Measurements from ENCODE around the gene CUX1. TPM values are rescaled to one million over a fixed set of nuclear protein-coding genes. Genes with fewer than 3 reads are reported as not detected.

The CUX1 gene
- total RNA-seq, 1 donor from 2014 or later, result 50.6 TPM

DNA sequence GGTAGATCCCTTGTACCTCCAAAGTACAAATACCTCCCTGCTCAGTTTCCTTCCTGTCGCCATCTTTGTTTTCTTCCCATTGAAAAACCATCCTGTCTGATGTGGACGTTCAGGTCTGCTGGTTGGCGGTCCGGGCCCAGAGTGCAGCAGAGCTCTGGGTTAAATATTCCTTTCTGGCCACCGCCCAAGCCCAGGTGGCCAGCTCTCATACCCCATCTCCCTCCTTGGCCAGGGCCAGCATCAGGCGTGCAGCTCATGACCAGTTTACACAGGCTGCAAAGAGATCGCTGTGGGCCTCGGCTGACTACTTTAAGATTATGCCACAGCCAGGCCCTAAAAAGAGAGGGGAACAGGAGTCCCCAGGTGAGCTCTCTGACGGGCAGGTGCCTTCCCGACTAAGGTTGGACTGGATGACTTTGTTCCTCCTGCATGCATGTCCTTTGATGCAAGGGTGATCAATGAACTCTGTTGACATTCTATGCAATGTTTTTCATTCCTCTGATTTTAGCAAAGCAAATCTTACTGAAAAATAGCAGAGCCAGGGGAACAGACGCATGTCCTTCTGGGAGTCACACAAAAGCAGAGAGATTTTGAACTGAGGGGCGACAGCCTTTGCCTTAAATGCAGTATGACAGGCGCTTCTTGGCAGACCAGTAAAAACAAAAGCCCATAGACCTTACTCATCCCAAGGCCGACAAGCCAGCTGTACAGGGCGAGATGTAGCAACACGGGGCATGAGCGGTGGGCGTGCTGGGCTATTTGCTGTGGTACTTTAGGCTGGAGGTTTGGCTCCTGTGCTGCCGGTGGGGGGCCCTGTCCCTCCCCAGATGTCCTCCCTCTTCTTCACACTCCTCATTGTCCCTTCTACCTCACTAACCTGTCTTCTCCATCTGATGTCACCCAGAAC lies 435.9 kb downstream of the CUX1 start:
- Histone ChIP-seq H3K9me3 (ENCODE audit: insufficient read depth, low read depth, low read length) (no peaks in the 10 kb centered on the region), H3K4me3 (ENCODE audit: insufficient read depth, low read depth, low read length) (no peak overlapping the region), H3K4me2 (ENCODE audit: low read length) (no peak overlapping the region), H3K27ac (ENCODE audit: low read depth, low read length) (no peak overlapping the region), H3K36me3 (ENCODE audit: insufficient read depth, low read length) (no peaks in the 10 kb centered on the region), H3K79me2 (ENCODE audit: insufficient read depth, low read length) (no peaks in the 10 kb centered on the region), H3K27me3 (ENCODE audit: insufficient read depth, low read length) (no peaks in the 10 kb centered on the region), H4K20me1 (ENCODE audit: insufficient read depth, low read length) (peaks cover 4% of the 10 kb centered on the region), H2AFZ (ENCODE audit: low read depth, low read length) (no peak overlapping the region), H3K4me1 (ENCODE audit: insufficient read depth, low read length) (no peaks in the 10 kb centered on the region), H3K9ac (ENCODE audit: low read length) (no peak overlapping the region)
- Mint-ChIP-seq H3K27ac (ENCODE audit: unreplicated experiment) (no peak overlapping the region), H3K27me3 (ENCODE audit: low read depth, unreplicated experiment) (no peaks in the 10 kb centered on the region), H3K4me3 (ENCODE audit: unreplicated experiment) (no peak overlapping the region), H3K36me3 (ENCODE audit: low read depth, unreplicated experiment) (peaks cover 11% of the 10 kb centered on the region), H3K4me1 (ENCODE audit: low read depth, unreplicated experiment) (no peaks in the 10 kb centered on the region), H3K9me3 (ENCODE audit: unreplicated experiment) (no peaks in the 10 kb centered on the region)
- FAIRE-seq (no peak), DNase-seq (ENCODE audit: low read depth) (no peak)
- TF ChIP-seq EZH2 (IDR thresholded peaks at IDR 0.05; ENCODE audit: insufficient read depth, low read length), result no peak
- no peak for TF ChIP-seq CTCF (IDR thresholded peaks at IDR 0.05; ENCODE audit: insufficient read depth, low read depth, low read length)

- Histone ChIP-seq H3K79me2 (ENCODE audit: insufficient read depth, low read length) (no peaks in the 10 kb centered on the region), H3K27ac (ENCODE audit: low read depth, low read length) (no peak overlapping the region), H3K9ac (ENCODE audit: low read length) (no peak overlapping the region), H3K9me3 (ENCODE audit: insufficient read depth, low read depth, low read length) (no peaks in the 10 kb centered on the region), H3K4me2 (ENCODE audit: low read length) (no peak overlapping the region), H4K20me1 (ENCODE audit: insufficient read depth, low read length) (peaks cover 4% of the 10 kb centered on the region), H3K27me3 (ENCODE audit: insufficient read depth, low read length) (no peaks in the 10 kb centered on the region), H3K4me3 (ENCODE audit: insufficient read depth, low read depth, low read length) (no peak overlapping the region), H3K4me1 (ENCODE audit: insufficient read depth, low read length) (no peaks in the 10 kb centered on the region), H3K36me3 (ENCODE audit: insufficient read depth, low read length) (no peaks in the 10 kb centered on the region), H2AFZ (ENCODE audit: low read depth, low read length) (no peak overlapping the region)
- H3K4me3 Mint-ChIP-seq (ENCODE audit: unreplicated experiment), result no peak overlapping the region
- no peaks in the 10 kb centered on the region for H3K9me3 Mint-ChIP-seq (ENCODE audit: unreplicated experiment)
- H3K4me1 Mint-ChIP-seq (ENCODE audit: low read depth, unreplicated experiment), result no peaks in the 10 kb centered on the region
- no peak for DNase-seq (ENCODE audit: low read depth)
- no peak for TF ChIP-seq CTCF (IDR thresholded peaks at IDR 0.05; ENCODE audit: insufficient read depth, low read depth, low read length)
- no peak for TF ChIP-seq EZH2 (IDR thresholded peaks at IDR 0.05; ENCODE audit: insufficient read depth, low read length)
- FAIRE-seq, result no peak
- H3K27me3 Mint-ChIP-seq (ENCODE audit: low read depth, unreplicated experiment), result no peaks in the 10 kb centered on the region
- no peak overlapping the region for H3K27ac Mint-ChIP-seq (ENCODE audit: unreplicated experiment)
- H3K36me3 Mint-ChIP-seq (ENCODE audit: low read depth, unreplicated experiment), result peaks cover 11% of the 10 kb centered on the region
These were observed 436.5 kb downstream of the CUX1 start for GRCh38 chr7:102253973-102254370.

- H3K79me2 ChIP-seq (ENCODE audit: insufficient read depth, low read length), result no peaks in the 10 kb centered on the region
- H3K9me3 Mint-ChIP-seq (ENCODE audit: unreplicated experiment), result no peaks in the 10 kb centered on the region
- H3K27ac ChIP-seq (ENCODE audit: low read depth, low read length), result no peak overlapping the region
- H3K36me3 ChIP-seq (ENCODE audit: insufficient read depth, low read length), result no peaks in the 10 kb centered on the region
- no peak overlapping the region for H3K27ac Mint-ChIP-seq (ENCODE audit: unreplicated experiment)
- H3K9me3 ChIP-seq (ENCODE audit: insufficient read depth, low read depth, low read length), result no peaks in the 10 kb centered on the region
- H3K36me3 Mint-ChIP-seq (ENCODE audit: low read depth, unreplicated experiment), result peaks cover 11% of the 10 kb centered on the region
- H3K4me1 ChIP-seq (ENCODE audit: insufficient read depth, low read length), result no peaks in the 10 kb centered on the region
- FAIRE-seq (no peak), DNase-seq (ENCODE audit: low read depth) (no peak)
- peaks cover 4% of the 10 kb centered on the region for H4K20me1 ChIP-seq (ENCODE audit: insufficient read depth, low read length)
- no peaks in the 10 kb centered on the region for H3K27me3 ChIP-seq (ENCODE audit: insufficient read depth, low read length)
- no peak overlapping the region for H3K4me3 Mint-ChIP-seq (ENCODE audit: unreplicated experiment)
- H2AFZ ChIP-seq (ENCODE audit: low read depth, low read length), result no peak overlapping the region
- no peak for TF ChIP-seq EZH2 (IDR thresholded peaks at IDR 0.05; ENCODE audit: insufficient read depth, low read length)
- TF ChIP-seq CTCF (IDR thresholded peaks at IDR 0.05; ENCODE audit: insufficient read depth, low read depth, low read length), result no peak
- no peak overlapping the region for H3K4me3 ChIP-seq (ENCODE audit: insufficient read depth, low read depth, low read length)
- no peaks in the 10 kb centered on the region for H3K27me3 Mint-ChIP-seq (ENCODE audit: low read depth, unreplicated experiment)
- no peak overlapping the region for H3K9ac ChIP-seq (ENCODE audit: low read length)
- H3K4me1 Mint-ChIP-seq (ENCODE audit: low read depth, unreplicated experiment), result no peaks in the 10 kb centered on the region
- no peak overlapping the region for H3K4me2 ChIP-seq (ENCODE audit: low read length)
These were observed 437.1 kb downstream of the CUX1 start for GRCh38 chr7:102254521-102254920.

Data from astrocyte (in vitro differentiated cells and primary cell).